ENCODE results near the gene LYRM7.
"Not testable (repeated sequence)": the region's sequence is repeated elsewhere in the genome, so short reads cannot be mapped to it uniquely, and the experiment has no call there.

GRCh38 chr5:131138406-131138805 is 32.3 kb upstream of the LYRM7 start:
- not testable (repeated sequence) for TF ChIP-seq CTCF (conservative IDR thresholded peaks at IDR 0.05; ENCODE audit: low read depth, low read length); EZH2phosphoT487 (IDR thresholded peaks at IDR 0.05; ENCODE audit: borderline replicate concordance, low read length)

Measured in PC-3 (cell line).